BJ (cell line): ENCODE results near the gene TELO2. TPM values are rescaled to one million over a fixed set of nuclear protein-coding genes. Genes with fewer than 3 reads are reported as not detected.

Source experiments
- CTCF ChIA-PET: fragments of 350-600 bp; formaldehyde crosslinking; extraction: SDS; loops from one replicate; lab custom pipeline; 2021; ENCODE audit warnings: antibody characterized with exemption, inconsistent platforms; lab: Yijun Ruan, JAX
- POLR2A ChIA-PET: fragments of 300-600 bp; sonication (Branson Sonifier 250); formaldehyde crosslinking; extraction: SDS; loops from one replicate; lab custom pipeline; 2021; ENCODE audit warnings: antibody characterized with exemption; lab: Charles Lee
- DNase-seq: peaks from one replicate; pipeline ENCODE4 v3.0.0-alpha.2; 2011; ENCODE audit warnings: low read depth
- H3K27me3 ChIP-seq: 2 replicates; pipeline ENCODE4 v1.6.0; 2011; ENCODE audit warnings: low read length; ENCODE audit not compliant: control insufficient read depth, insufficient read depth
- H3K36me3 ChIP-seq: 2 replicates; pipeline ENCODE4 v1.5.1; 2011; ENCODE audit warnings: low read length; ENCODE audit not compliant: control insufficient read depth, insufficient read depth
- H3K4me3 ChIP-seq: 2 replicates; pipeline ENCODE4 v1.5.1; 2011; ENCODE audit warnings: low read depth, mild to moderate bottlenecking, control low read depth, low read length
- CTCF ChIP-seq: IDR thresholded peaks from 2 replicates; pipeline ENCODE4 v1.5.1; 2011; ENCODE audit warnings: low read depth, mild to moderate bottlenecking, control low read depth, inconsistent platforms, low read length, moderate library complexity; ENCODE audit not compliant: insufficient read depth
- polyA plus RNA-seq: library from polyadenylated mRNA; depleted of rRNA; stranded (reverse); fragments of >200 nt; gene quantifications from 2 replicates; pipeline ENCODE4 v1.2.3, GENCODE V29; 2011

Gene TELO2
- polyA plus RNA-seq, 1 experiment: 15.9 TPM

GRCh38 chr16:1550696-1551095 lies 57.5 kb downstream of the TELO2 start:
- H3K36me3 ChIP-seq: peaks cover 45% of the 10 kb centered on the region
- TF ChIP-seq CTCF: no peak
- CTCF ChIA-PET: no interaction called here
- H3K4me3 ChIP-seq: no peak overlapping the region
- DNase-seq: no peak
- POLR2A ChIA-PET: no interaction called here
- H3K27me3 ChIP-seq: no peaks in the 10 kb centered on the region

- DNase-seq: no peak
- ChIA-PET POLR2A (no interaction called here), CTCF (no interaction called here)
- Histone ChIP-seq H3K4me3 (no peak overlapping the region), H3K36me3 (peaks cover 41% of the 10 kb centered on the region), H3K27me3 (no peaks in the 10 kb centered on the region)
- TF ChIP-seq CTCF: no peak
Measured at GRCh38 chr16:1551166-1551565, 58.0 kb downstream of the TELO2 start.

GRCh38 chr16:1552129-1552528 lies 59.0 kb downstream of the TELO2 start:
- Histone ChIP-seq H3K4me3 (no peak overlapping the region), H3K36me3 (peaks cover 35% of the 10 kb centered on the region), H3K27me3 (no peaks in the 10 kb centered on the region)
- ChIA-PET POLR2A (no interaction called here), CTCF (no interaction called here)
- DNase-seq: no peak
- no peak for TF ChIP-seq CTCF

- no peak for TF ChIP-seq CTCF
- Histone ChIP-seq H3K36me3 (peaks cover 29% of the 10 kb centered on the region), H3K27me3 (no peaks in the 10 kb centered on the region), H3K4me3 (no peak overlapping the region)
- CTCF ChIA-PET: interaction anchor here (0.7 kb wide), 1 partner anchor 19 kb away, joined by 3 read pairs; no protein-coding TSS in a partner anchor
- POLR2A ChIA-PET: no interaction called here
- DNase-seq: no peak
Measured at GRCh38 chr16:1553946-1554825, 61.0 kb downstream of the TELO2 start.

GRCh38 chr16:1554826-1555445 lies 61.8 kb downstream of the TELO2 start:
- no peak for DNase-seq
- H3K27me3 ChIP-seq: no peaks in the 10 kb centered on the region
- no peak for TF ChIP-seq CTCF
- CTCF ChIA-PET: no interaction called here
- peaks cover 27% of the 10 kb centered on the region for H3K36me3 ChIP-seq
- no peak overlapping the region for H3K4me3 ChIP-seq
- POLR2A ChIA-PET: no interaction called here
